Adipose tissue (tissue), 3 donors: ENCODE data around the gene TXNRD1. TPM values are rescaled to one million over a fixed set of nuclear protein-coding genes. Genes with fewer than 3 reads are reported as not detected.
"Not testable (repeated sequence)": the region's sequence is repeated elsewhere in the genome, so short reads cannot be mapped to it uniquely, and the experiment has no call there.

Experiments
- H3K27ac ChIP-seq: one replicate; pipeline ENCODE4 v1.5.1; 2013; ENCODE audit warnings: low read depth, low read length
- WGBS, 3 donors: extraction: QIAGEN DNeasy Blood & Tissue Kit; methylation state at CpG; one replicate each; pipeline ENCODE4 v1.1.7; 2013; 5-methylcytosine and 5-hydroxymethylcytosine counted together
- polyA plus RNA-seq, 3 donors: library from polyadenylated mRNA; stranded (reverse); fragments of 200-250 nt; gene quantifications; one replicate each; pipeline ENCODE4 v1.2.3, GENCODE V29; 2013
- donor health status: healthy with polysubstance abuse.
- donor health status: Bipolar disorder and iron deficiency.
- donor health status: healthy.

The TXNRD1 gene
- polyA plus RNA-seq, 3 donors = 12.7 to 72.1 (median 44.7) TPM

DNA sequence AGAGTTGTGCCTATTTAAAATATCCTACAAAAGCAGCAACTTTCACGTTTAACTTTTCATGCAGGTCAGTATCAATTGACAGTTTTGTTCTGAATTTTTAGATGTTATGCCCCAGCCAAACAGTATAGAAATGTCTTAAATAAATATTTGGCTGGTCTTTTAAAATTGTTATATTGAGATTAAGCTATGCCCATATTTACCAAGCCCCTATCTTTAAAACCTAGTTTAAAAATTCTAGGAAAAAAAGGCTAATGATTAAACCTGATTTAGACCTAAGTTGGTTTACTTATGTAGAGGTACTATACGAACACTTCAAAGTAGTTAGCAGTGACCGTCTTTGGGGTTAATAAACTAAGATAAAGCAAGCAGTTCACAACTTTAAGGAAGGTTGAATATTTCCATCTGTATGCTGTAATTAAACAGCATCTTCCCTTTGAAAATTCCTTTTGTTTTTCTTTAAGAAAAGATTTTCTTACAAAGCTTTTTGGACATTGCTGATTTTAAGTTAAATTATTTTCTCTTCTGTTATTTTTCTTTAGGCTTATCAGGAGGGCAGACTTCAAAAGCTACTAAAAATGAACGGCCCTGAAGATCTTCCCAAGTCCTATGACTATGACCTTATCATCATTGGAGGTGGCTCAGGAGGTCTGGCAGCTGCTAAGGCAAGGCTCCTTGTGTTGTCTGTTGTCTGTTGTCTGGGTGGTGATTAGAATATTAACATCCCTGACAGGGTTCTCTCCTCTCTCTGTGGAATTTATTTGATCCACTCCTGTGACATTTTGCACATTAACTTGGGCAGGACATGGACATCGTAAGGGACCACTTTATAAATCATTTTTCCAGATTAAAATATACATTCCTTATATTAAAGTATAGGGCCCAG is 95.4 kb downstream of the TXNRD1 start:
- 48 to 92% (median 84%) methylated on average over 5 of the region's 5 CpGs for WGBS, 3 donors
- no peak overlapping the region for H3K27ac ChIP-seq

DNA sequence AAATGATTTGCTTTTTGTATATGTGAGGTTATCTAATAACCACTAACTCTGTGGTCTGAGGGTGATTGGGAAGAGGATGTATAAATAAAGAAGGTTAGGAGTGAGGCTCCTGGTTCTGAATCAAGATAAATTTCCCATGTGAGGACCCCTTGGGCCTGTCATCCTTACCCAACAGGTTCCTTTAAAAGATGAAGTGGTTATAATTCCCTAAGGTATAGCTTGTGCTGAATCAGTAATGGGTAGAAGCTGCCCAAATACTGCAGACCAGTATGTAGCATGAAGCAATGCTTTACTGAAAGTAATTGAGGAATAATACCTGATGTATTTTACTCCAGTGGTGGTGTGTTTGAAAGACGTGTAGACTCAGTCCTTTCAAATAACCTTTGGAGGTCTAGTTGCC is 96.6 kb downstream of the TXNRD1 start:
- no peak overlapping the region for H3K27ac ChIP-seq
- WGBS, 3 donors = 92 to 97% (median 94%) methylated on average over 1 of the region's 1 CpG

- no peak overlapping the region for H3K27ac ChIP-seq
- WGBS, 3 donors = 94 to 97% (median 95%) methylated on average over 1 of the region's 1 CpG
Measured at GRCh38 chr12:104312654-104313053, 97.1 kb downstream of the TXNRD1 start.

- 66 to 82% (median 71%) methylated on average over 4 of the region's 4 CpGs for WGBS, 3 donors
Measured at GRCh38 chr12:104313568-104314241, 98.1 kb downstream of the TXNRD1 start.

DNA sequence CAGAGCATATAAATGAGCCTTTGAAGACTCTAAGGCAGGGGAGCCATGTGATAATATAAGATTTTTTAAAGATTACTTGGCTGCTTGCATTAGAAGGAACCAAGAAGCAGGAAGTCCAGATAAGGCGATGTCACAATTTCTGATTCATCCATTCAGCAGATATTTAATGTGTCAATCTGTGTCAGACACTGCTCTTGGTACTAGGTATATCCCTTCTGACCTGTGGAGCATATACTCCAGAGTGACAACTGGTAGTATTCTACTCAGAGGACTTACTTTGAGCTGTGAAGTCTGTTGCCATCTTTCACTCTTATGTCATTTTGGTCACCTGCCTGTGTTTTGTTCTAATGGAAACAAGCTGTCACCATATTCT is 98.6 kb downstream of the TXNRD1 start:
- WGBS, 3 donors = 86 to 97% (median 96%) methylated on average over 1 of the region's 1 CpG
- no peak overlapping the region for H3K27ac ChIP-seq

More at GRCh38 chr12:104313568-104314241, 98.1 kb downstream of the TXNRD1 start:
- no peak overlapping the region for H3K27ac ChIP-seq

DNA sequence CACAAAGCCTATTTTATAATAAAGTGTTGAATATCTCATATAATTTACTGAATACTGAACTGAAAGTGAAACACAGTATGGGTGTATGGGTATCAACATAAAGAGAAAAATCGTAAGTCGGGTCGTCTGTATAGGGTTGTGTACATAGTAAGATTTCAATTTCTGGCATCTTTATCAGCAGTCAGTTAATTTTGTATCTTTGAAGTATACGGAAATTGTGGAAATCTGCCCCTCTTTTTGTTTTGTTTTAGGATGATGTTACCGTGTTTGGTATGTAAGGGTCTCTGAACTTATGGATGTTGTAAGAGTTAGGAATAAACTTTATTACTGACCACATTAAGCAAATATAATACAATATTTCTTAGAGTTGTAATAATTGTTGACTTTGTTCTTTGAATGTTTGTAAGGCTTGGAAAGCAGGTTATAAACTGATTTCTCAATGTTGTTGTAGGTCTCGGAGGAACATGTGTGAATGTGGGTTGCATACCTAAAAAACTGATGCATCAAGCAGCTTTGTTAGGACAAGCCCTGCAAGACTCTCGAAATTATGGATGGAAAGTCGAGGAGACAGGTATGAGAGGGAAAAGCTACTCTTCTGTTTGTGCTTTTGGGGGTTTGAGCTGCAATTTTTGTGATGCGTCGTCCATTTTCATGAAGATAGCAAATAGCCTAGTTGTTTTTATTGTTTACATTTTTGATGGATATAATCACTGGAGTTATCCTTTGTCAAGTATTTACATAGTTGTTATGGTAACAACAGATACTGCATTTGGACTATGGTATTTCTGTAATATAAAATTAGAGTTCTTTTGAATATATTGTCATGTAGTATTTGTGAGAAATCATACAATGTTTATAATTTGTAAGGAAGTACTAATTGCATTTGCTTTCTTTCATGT is 100.0 kb downstream of the TXNRD1 start:
- no peak overlapping the region for H3K27ac ChIP-seq
- WGBS, 3 donors = 85 to 95% (median 87%) methylated on average over 10 of the region's 10 CpGs

- no peak overlapping the region for H3K27ac ChIP-seq
Measured at GRCh38 chr12:104316936-104317335, 101.4 kb downstream of the TXNRD1 start.

DNA sequence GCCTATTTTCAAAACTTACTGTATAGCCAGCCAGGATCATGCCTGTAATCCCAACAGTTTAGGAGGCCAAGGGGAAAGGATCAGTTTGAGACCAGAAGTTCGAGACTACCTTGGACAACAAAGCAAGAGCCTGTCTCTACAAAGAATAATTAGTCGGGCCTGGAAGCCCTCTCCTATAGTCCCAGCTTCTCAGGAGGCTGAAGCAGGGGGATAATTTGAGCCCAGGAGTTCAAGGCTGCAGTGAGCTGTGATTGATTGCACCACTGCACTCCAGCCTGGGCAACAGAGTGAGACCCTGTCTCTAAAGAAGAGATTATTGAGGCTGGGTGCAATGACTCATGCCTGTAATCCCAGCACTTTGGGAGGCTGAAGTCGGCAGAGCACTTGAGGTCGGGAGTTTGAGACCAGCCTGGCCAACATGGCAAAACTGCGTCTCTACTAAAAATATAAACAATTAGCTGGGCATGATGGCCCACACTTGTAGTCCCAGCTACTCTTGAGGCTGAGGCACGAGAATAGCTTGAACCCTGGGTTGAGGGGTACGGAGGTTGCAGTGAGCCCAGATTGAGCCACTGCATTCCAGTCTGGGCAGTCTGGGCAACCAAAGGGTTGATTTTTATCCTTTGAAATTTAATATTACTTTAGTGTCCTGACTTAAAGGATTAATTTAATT is 102.1 kb downstream of the TXNRD1 start:
- 94 to 97% (median 95%) methylated on average over 7 of the region's 7 CpGs for WGBS, 3 donors
- no peak overlapping the region for H3K27ac ChIP-seq

DNA sequence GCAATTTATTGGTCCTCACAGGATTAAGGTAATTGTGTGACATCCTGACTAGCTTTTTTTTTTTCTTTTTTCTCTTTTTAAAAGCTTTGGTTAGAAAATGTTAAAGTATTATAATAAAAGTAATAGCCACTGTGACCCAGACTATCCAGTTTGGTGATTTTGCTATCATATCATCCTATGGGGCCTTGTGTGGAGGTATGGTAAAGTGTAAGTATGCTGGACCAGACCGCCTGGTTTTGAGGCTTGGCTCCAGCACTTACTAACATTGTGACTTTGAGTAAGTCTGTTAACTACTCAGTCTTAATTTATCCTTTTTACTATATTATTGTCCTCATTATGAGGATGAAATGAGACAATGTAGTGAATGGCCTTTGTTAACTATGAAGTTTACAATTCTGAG is 103.4 kb downstream of the TXNRD1 start:
- H3K27ac ChIP-seq = no peak overlapping the region
- WGBS, 3 donors = 92 to 98% (median 97%) methylated on average over 1 of the region's 1 CpG

DNA sequence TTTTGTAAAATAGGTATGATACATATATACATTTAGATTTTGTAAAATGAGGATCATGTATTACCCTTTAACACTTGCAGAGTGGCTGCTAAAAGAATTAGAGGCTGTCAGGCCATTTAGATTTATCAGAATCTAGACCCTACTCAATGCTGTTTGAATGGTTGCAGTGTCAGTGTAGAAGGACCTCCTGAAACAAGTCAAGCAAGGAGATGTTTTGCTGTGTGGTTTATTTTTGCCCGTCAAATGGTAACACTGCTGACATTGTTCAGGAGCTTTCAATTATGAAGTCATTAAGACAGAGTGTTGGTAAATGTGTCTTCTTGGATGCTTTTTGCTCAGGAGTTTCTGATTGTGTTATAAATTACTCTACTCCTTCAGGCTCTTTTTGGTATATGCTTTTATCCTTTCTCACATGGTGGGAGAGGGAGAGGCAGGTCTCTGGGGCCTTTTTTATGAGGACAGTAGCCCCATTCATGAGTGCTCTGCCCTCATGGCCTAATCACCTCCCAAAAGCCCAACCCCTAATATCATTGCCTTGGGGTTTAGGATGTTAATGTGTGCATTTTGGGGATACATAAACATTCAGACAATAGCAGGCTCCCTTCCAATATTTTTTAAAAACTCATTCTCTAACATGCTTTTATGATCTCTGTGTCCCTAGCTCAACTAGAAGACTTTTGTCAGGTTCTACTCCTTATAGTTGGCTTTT is 104.5 kb downstream of the TXNRD1 start:
- WGBS, 3 donors = 87 to 94% (median 93%) methylated on average over 1 of the region's 1 CpG
- H3K27ac ChIP-seq = no peak overlapping the region

DNA sequence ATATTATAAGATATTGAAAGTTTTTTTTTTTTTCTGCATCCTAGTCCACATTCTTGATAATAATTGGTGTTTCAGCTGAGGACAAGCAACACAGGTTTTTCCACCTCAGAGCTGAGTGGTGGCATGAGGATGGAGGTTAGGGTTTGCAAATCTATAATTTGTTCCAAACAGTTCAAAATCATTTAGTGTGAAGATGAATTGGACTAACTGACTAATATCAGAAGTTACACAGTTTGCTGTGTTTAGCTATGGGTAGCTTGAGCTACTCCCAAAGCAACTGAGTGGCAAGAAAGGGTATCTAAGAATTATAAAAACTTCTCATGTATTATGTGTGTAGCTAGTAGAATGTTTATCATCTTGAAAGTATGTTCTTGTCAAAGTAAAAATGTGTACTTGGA is 105.0 kb downstream of the TXNRD1 start:
- H3K27ac ChIP-seq = no peak overlapping the region

DNA sequence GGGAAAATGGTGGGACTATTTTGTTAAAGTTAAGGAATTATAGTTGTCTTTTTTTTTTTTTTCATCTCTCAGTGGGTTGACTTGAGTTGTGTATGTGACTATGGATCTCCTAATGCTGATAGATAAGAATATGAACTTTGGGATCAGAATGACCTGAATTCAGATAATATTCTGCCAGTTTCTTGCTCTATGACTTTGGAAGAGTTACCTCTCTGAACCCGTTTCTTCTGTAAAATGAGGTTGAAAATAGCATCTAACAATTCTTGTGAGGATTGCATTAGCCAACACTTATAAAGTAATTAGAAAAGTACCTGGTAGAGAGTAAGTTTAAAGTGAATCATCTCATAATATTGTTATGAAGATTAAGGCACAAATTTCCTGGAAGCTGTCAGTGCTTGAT is 106.4 kb downstream of the TXNRD1 start:
- no peak overlapping the region for H3K27ac ChIP-seq
- WGBS, 3 donors = 92 to 100% (median 99%) methylated on average over 1 of the region's 1 CpG

- 96 to 99% (median 98%) methylated on average over 2 of the region's 2 CpGs for WGBS, 3 donors
- not testable (repeated sequence) for H3K27ac ChIP-seq
Measured at GRCh38 chr12:104322533-104322932, 107.0 kb downstream of the TXNRD1 start.

GRCh38 chr12:104323899-104324298 is 108.3 kb downstream of the TXNRD1 start:
- H3K27ac ChIP-seq = no peak overlapping the region
- 97 to 100% (median 99%) methylated on average over 1 of the region's 1 CpG for WGBS, 3 donors

DNA sequence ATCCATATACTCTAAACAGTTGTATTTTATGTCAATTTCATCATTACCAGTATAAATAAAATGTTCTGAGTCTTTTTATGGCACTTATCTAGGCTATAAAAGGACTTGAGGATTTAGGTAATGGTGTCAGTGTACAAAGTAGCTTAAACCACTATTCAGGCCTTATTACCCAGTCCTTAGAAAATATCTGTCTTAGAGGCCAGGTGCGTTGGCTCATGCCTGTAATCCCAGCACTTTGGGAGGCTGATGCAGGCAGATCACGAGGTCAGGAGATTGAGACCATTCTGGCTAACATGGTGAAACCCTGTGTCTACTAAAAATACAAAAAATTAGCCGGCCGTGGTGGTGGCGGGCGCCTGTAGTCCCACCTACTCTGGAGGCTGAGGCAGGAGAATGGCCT is 112.7 kb downstream of the TXNRD1 start:
- H3K27ac ChIP-seq = not testable (repeated sequence)
- 96 to 97% (median 97%) methylated on average over 6 of the region's 6 CpGs for WGBS, 3 donors

DNA sequence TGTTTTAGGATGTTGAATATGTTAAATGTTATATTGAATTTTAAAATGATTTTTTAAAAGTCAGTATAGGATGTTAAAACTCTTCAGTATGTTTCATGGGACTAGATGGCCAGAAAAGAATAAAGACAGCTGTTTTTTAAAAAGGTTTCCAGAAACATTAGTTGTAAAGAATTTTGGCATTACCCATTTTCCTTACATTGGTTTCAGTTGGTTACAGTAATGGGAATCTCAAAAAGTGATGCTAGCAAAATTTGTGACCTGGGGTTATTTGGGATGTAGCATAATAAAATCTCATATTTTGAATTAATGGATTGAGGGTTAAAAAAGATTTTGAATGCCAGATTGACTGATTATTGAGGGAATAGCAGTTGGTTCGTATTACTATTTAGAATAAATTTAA is 113.2 kb downstream of the TXNRD1 start:
- no peak overlapping the region for H3K27ac ChIP-seq
- WGBS, 3 donors = 89 to 92% (median 89%) methylated on average over 1 of the region's 1 CpG

- WGBS, 3 donors = 79 to 86% (median 86%) methylated on average over 5 of the region's 5 CpGs
- H3K27ac ChIP-seq = no peak overlapping the region
Measured at GRCh38 chr12:104329707-104330532, 114.3 kb downstream of the TXNRD1 start.
